Lung (tissue), 12 donors: ENCODE measurements around the gene PDZD4. TPM values are rescaled to one million over a fixed set of nuclear protein-coding genes. Genes with fewer than 3 reads are reported as not detected.

ENCODE experiments used
- ATAC-seq: fragments of 200-7000 bp; cut with Tn5 transposase; one replicate; pipeline ENCODE4 v1.9.1; 2020; ENCODE audit warnings: moderate number of reproducible peaks; ENCODE audit not compliant: insufficient read depth, low FRiP score
- DNase-seq, 3 donors: peaks; one replicate each; pipeline ENCODE4 v3.0.0-alpha.2; 2013 to 2017
- H3K27ac ChIP-seq, 2 donors: one replicate each; pipeline ENCODE4 v1.5.1; 2013; ENCODE audit warnings: mild to moderate bottlenecking in 2 of 2, moderate library complexity in 2 of 2, control low read depth in 1 of 2, inconsistent platforms in 1 of 2, low read depth in 1 of 2, low read length in 1 of 2
- H3K27me3 ChIP-seq, 3 donors: one replicate each; pipeline ENCODE4 v1.5.1; 2013; ENCODE audit warnings: low read length in 2 of 3; ENCODE audit not compliant: control insufficient read depth in 3 of 3, insufficient read depth in 3 of 3
- H3K36me3 ChIP-seq, 4 donors: one replicate each; pipeline ENCODE4 v1.5.1; 2013; ENCODE audit warnings: low read length in 4 of 4, mild to moderate bottlenecking in 1 of 4, moderate library complexity in 1 of 4; ENCODE audit not compliant: control insufficient read depth in 4 of 4, insufficient read depth in 4 of 4
- H3K4me1 ChIP-seq, 5 donors: one replicate each; pipeline ENCODE4 v1.5.1; 2013; ENCODE audit warnings: low read length in 5 of 5, mild to moderate bottlenecking in 2 of 5, moderate library complexity in 1 of 5; ENCODE audit not compliant: control insufficient read depth in 5 of 5, insufficient read depth in 5 of 5
- H3K4me3 ChIP-seq: one replicate; pipeline ENCODE4 v1.5.1; 2013; ENCODE audit warnings: mild to moderate bottlenecking, control low read depth, moderate library complexity
- H3K9ac ChIP-seq, 2 donors: one replicate each; pipeline ENCODE4 v1.5.1; 2013; ENCODE audit warnings: low read length in 2 of 2, control low read depth in 1 of 2; ENCODE audit not compliant: insufficient read depth in 1 of 2
- H3K9me3 ChIP-seq, 4 donors: one replicate each; pipeline ENCODE4 v1.5.1; 2013; ENCODE audit warnings: low read length in 3 of 4, mild to moderate bottlenecking in 1 of 4, moderate library complexity in 1 of 4; ENCODE audit not compliant: control insufficient read depth in 4 of 4, insufficient read depth in 3 of 4
- WGBS, 2 donors: extraction: QIAGEN DNeasy Blood & Tissue Kit; methylation state at CpG; one replicate each; pipeline ENCODE4 v1.1.7; 2013; 5-methylcytosine and 5-hydroxymethylcytosine counted together
- polyA plus RNA-seq, 2 donors: library from polyadenylated mRNA; stranded (reverse); fragments of 200-250 nt; gene quantifications; one replicate each; pipeline ENCODE4 v1.2.1, GENCODE V29; 2013
- total RNA-seq, 2 donors: library from RNA; depleted of rRNA in 1 of 2; stranded (reverse); fragments of >200 nt in 1 of 2; gene quantifications; one replicate each; pipeline ENCODE4 v1.2.1, GENCODE V29; 2014 to 2021
- TF ChIP-seq, protein P1 (sequence below): IDR thresholded peaks from 2 replicates; pipeline ENCODE4 v1.5.1; 2012; ENCODE audit warnings: mild to moderate bottlenecking; ENCODE audit errors: control extremely low read depth, extremely low read depth
- donor health status: control.
- donor health status: control.
- donor health status: Bipolar disorder and iron deficiency.
- donor health status: healthy.
- donor health status: DM: yes; HTN: yes; CAD: no.

PDZD4 gene
- total and polyA plus RNA-seq, 4 donors: 2.3 to 8.1 (median 3.8) TPM

DNA sequence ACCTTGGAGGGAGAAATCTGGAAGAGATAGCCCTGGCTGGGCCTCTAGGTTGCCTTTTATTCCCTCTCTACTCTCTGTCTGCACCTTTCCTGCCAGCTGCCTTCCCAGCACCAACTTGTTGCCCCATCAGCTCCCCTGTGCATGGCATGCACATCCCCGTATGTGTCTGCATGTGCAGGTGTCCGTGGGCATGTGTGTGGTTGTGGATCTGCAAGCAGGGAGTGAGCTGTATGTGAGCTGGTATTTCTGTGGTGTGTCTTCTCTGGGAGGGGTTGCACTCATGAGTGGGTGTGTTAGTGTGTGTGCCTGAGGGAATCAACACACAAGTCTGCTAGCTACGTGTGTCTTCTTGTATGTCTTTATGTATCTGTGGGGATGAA is 45.8 kb upstream of the PDZD4 start:
- H3K27me3 ChIP-seq: peaks cover 2 to 17% (median 14%) of the 10 kb centered on the region in 3 donors
- WGBS, 2 donors: 69 to 72% methylated on average over 3 of the region's 3 CpGs
- H3K27ac ChIP-seq: no peak overlapping the region
- no peak for ATAC-seq
- peaks cover 0 to 4% (median 0%) of the 10 kb centered on the region in 5 donors for H3K4me1 ChIP-seq
- no peaks in the 10 kb centered on the region for H3K36me3 ChIP-seq
- H3K9ac ChIP-seq: no peak overlapping the region
- TF ChIP-seq, protein P1, sequence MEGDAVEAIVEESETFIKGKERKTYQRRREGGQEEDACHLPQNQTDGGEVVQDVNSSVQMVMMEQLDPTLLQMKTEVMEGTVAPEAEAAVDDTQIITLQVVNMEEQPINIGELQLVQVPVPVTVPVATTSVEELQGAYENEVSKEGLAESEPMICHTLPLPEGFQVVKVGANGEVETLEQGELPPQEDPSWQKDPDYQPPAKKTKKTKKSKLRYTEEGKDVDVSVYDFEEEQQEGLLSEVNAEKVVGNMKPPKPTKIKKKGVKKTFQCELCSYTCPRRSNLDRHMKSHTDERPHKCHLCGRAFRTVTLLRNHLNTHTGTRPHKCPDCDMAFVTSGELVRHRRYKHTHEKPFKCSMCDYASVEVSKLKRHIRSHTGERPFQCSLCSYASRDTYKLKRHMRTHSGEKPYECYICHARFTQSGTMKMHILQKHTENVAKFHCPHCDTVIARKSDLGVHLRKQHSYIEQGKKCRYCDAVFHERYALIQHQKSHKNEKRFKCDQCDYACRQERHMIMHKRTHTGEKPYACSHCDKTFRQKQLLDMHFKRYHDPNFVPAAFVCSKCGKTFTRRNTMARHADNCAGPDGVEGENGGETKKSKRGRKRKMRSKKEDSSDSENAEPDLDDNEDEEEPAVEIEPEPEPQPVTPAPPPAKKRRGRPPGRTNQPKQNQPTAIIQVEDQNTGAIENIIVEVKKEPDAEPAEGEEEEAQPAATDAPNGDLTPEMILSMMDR: no peak
- no peak overlapping the region for H3K4me3 ChIP-seq
- no peak for DNase-seq
- H3K9me3 ChIP-seq: peaks cover 0 to 2% (median 0%) of the 10 kb centered on the region in 4 donors

DNA sequence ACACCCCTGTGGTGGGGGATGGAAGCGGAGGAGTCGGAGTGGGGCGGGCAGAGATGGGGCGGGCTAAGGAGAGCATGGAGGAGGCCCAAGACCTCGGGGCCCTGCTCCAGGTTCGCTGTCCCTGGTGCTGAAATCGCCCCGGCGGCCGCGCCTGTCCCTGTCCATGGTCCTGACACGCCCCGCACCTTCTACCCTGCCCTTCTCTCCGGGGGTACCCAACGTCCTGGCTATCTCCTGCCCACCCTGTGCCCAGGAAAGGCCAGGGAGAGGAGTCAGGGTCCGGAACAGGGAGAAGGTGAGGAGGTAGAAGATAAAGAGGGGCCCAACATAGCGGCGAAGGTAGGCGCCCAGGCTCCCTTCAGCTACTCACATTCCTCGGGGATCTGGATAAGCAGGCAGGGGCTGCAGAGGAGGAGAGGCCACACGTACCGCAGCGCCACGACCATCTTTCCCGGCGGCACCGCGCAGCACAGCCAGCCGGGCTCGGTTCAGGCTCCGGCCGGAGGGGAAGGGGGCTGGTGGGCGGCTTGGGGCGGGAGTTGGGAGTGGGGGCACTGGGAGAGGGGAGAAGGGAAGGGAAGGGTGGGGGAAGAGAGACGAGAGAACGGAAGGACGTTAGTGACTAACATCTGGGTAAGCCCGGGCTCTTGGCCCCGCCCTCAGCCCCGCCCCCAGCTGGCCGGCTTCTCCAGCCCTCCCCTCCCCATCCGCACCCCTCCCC is 45.2 kb upstream of the PDZD4 start:
- Histone ChIP-seq H3K4me1 (peaks cover 0 to 4% (median 0%) of the 10 kb centered on the region in 5 donors), H3K9me3 (peaks cover 0 to 2% (median 0%) of the 10 kb centered on the region in 4 donors), H3K27ac (no peak overlapping the region), H3K4me3 (no peak overlapping the region), H3K27me3 (peaks cover 2 to 14% (median 13%) of the 10 kb centered on the region in 3 donors), H3K36me3 (no peaks in the 10 kb centered on the region), H3K9ac (no peak overlapping the region)
- peak; percentile 61 to 78 (median 65) for DNase-seq
- TF ChIP-seq, protein P1: no peak
- 0 to 17% methylated on average over 1 to 42 of the region's 42 CpGs for WGBS, 2 donors
- peak; percentile 48 for ATAC-seq

DNA sequence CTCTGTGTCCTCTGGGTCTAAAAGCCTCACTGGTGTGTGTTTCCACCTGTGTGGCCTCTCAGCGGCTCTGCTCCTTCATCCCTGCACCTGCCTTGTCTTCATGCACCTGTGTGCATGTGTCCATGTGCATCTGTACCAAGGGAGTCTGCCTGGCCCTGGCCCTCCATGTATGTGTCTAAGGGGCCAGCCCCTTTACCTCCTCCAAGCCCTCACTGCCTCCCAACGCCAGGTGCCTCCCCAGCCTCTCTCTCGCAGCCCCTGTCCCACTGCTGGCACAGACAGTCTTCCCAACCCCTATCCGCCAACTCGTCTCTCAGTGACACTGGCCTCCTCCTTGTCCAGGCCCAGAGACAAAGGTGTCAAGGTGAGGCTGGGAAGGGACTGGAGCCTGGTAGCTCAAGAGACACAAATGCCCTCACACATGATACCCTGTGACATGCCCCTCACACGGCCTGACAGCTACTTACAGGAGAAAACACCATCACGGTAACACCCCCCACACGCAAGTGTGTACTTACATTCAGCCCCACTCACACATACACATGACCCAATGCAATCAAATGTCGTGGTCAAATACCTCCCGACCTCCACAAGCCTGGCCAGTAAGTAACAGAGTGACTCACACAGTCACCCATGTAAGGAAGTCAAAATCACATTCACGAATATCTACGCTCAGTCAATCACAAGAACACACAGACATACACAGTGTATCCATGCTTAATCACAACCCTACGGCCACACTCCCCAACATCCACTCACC is 44.2 kb upstream of the PDZD4 start:
- Histone ChIP-seq H3K27ac (no peak overlapping the region), H3K36me3 (no peaks in the 10 kb centered on the region), H3K4me1 (peaks cover 0 to 4% (median 0%) of the 10 kb centered on the region in 5 donors), H3K27me3 (peaks cover 2 to 12% (median 5%) of the 10 kb centered on the region in 3 donors), H3K9me3 (peaks cover 0 to 2% (median 0%) of the 10 kb centered on the region in 4 donors), H3K9ac (no peak overlapping the region), H3K4me3 (no peak overlapping the region)
- ATAC-seq (no peak), DNase-seq (no peak)
- TF ChIP-seq, protein P1: no peak
- WGBS, 2 donors: 79 to 81% methylated on average over 13 of the region's 13 CpGs
